ENCODE results near the gene FAAP20.

- no peak for TF ChIP-seq POLR2A (IDR thresholded peaks at IDR 0.05; ENCODE audit: control extremely low read depth in 1 of 2, low read depth in 2 of 2, low read length in 2 of 2)
- no peak for TF ChIP-seq CTCF (IDR thresholded peaks at IDR 0.05; ENCODE audit: control extremely low read depth in 1 of 3, insufficient read depth in 1 of 3, low read depth in 1 of 3, low read length in 3 of 3)
- TF ChIP-seq EZH2 (IDR thresholded peaks at IDR 0.05; ENCODE audit: low read depth, low read length, severe bottlenecking) = no peak
- no peak for TF ChIP-seq SIN3A (conservative IDR thresholded peaks at IDR 0.05 in 1 of 2, IDR thresholded peaks at IDR 0.05 in 1 of 2; ENCODE audit: low read depth in 1 of 2, low read length in 2 of 2)
- no peak for TF ChIP-seq MAFK (IDR thresholded peaks at IDR 0.05; ENCODE audit: low read depth, low read length)
Observed at GRCh38 chr1:2172012-2172411, 22.6 kb downstream of the FAAP20 start.

Data from H1 (cell line).